ES-I3 (cell line): ENCODE measurements around the gene QSOX2.

Source experiments
- H3K36me3 ChIP-seq: 2 replicates; pipeline ENCODE4 v1.6.1; 2013; ENCODE audit warnings: mild to moderate bottlenecking, low read length, control low read depth, moderate library complexity; ENCODE audit not compliant: insufficient read depth
- H3K4me1 ChIP-seq: 2 replicates; pipeline ENCODE4 v1.6.1; 2013; ENCODE audit warnings: mild to moderate bottlenecking, control low read depth, low read length; ENCODE audit not compliant: insufficient read depth
- H3K9ac ChIP-seq: 2 replicates; pipeline ENCODE4 v1.6.1; 2013; ENCODE audit warnings: low read depth, mild to moderate bottlenecking, low read length, moderate library complexity
- H3K9me3 ChIP-seq: 2 replicates; pipeline ENCODE4 v1.6.1; 2013; ENCODE audit warnings: mild to moderate bottlenecking, low read length, moderate library complexity; ENCODE audit not compliant: control insufficient read depth, insufficient read depth

The QSOX2 gene

GRCh38 chr9:136245219-136246150 is at the start of gene QSOX2:
QSOX2 (minus strand) TSS chr9:136245812; CDS start chr9:136245803, 9 bp downstream.
- Histone ChIP-seq H3K36me3 (no peaks in the 10 kb centered on the region), H3K9ac (peak within 1 kb of the TSS; percentile 60), H3K4me1 (peaks cover 22% of the 10 kb centered on the region), H3K9me3 (no peaks in the 10 kb centered on the region)

GRCh38 chr9:136295055-136295454 is 49.4 kb upstream of the QSOX2 start:
- H3K9me3 ChIP-seq, result no peaks in the 10 kb centered on the region
- no peak overlapping the region for H3K9ac ChIP-seq
- no peaks in the 10 kb centered on the region for H3K36me3 ChIP-seq
- no peaks in the 10 kb centered on the region for H3K4me1 ChIP-seq

- no peak overlapping the region for H3K9ac ChIP-seq
- no peaks in the 10 kb centered on the region for H3K4me1 ChIP-seq
- no peaks in the 10 kb centered on the region for H3K9me3 ChIP-seq
- H3K36me3 ChIP-seq, result no peaks in the 10 kb centered on the region
Measured at GRCh38 chr9:136294437-136294836, 48.8 kb upstream of the QSOX2 start.

GRCh38 chr9:136293476-136294077 is 48.0 kb upstream of the QSOX2 start:
- H3K4me1 ChIP-seq, result no peaks in the 10 kb centered on the region
- H3K9me3 ChIP-seq, result no peaks in the 10 kb centered on the region
- no peaks in the 10 kb centered on the region for H3K36me3 ChIP-seq
- no peak overlapping the region for H3K9ac ChIP-seq

- no peaks in the 10 kb centered on the region for H3K36me3 ChIP-seq
- no peaks in the 10 kb centered on the region for H3K9me3 ChIP-seq
- no peak overlapping the region for H3K9ac ChIP-seq
- H3K4me1 ChIP-seq, result no peaks in the 10 kb centered on the region
Measured at GRCh38 chr9:136292591-136293448, 47.2 kb upstream of the QSOX2 start.

GRCh38 chr9:136292026-136292538 is 46.5 kb upstream of the QSOX2 start:
- Histone ChIP-seq H3K9me3 (no peaks in the 10 kb centered on the region), H3K9ac (no peak overlapping the region), H3K4me1 (no peaks in the 10 kb centered on the region), H3K36me3 (no peaks in the 10 kb centered on the region)

GRCh38 chr9:136291306-136292025 is 45.9 kb upstream of the QSOX2 start:
- Histone ChIP-seq H3K36me3 (no peaks in the 10 kb centered on the region), H3K9me3 (no peaks in the 10 kb centered on the region), H3K9ac (no peak overlapping the region), H3K4me1 (no peaks in the 10 kb centered on the region)

GRCh38 chr9:136290508-136291000 is 44.9 kb upstream of the QSOX2 start:
- no peaks in the 10 kb centered on the region for H3K36me3 ChIP-seq
- no peak overlapping the region for H3K9ac ChIP-seq
- H3K9me3 ChIP-seq, result no peaks in the 10 kb centered on the region
- no peaks in the 10 kb centered on the region for H3K4me1 ChIP-seq

GRCh38 chr9:136289651-136290507 is 44.3 kb upstream of the QSOX2 start:
- no peaks in the 10 kb centered on the region for H3K9me3 ChIP-seq
- H3K36me3 ChIP-seq, result no peaks in the 10 kb centered on the region
- no peak overlapping the region for H3K9ac ChIP-seq
- no peaks in the 10 kb centered on the region for H3K4me1 ChIP-seq

GRCh38 chr9:136287960-136288753 is 42.5 kb upstream of the QSOX2 start:
- H3K9ac ChIP-seq, result no peak overlapping the region
- no peaks in the 10 kb centered on the region; the same call in 1 of the 2 replicates for H3K4me1 ChIP-seq

GRCh38 chr9:136286987-136287379 is 41.4 kb upstream of the QSOX2 start:
- H3K36me3 ChIP-seq, result no peaks in the 10 kb centered on the region

More at GRCh38 chr9:136287960-136288753, 42.5 kb upstream of the QSOX2 start:
- no peaks in the 10 kb centered on the region for H3K36me3 ChIP-seq
- no peaks in the 10 kb centered on the region for H3K9me3 ChIP-seq

GRCh38 chr9:136286359-136286986 is 40.9 kb upstream of the QSOX2 start:
- H3K4me1 ChIP-seq, result no peaks in the 10 kb centered on the region; the same call in 1 of the 2 replicates
- no peaks in the 10 kb centered on the region for H3K36me3 ChIP-seq
- no peak overlapping the region for H3K9ac ChIP-seq
- H3K9me3 ChIP-seq, result no peaks in the 10 kb centered on the region

More at GRCh38 chr9:136286987-136287379, 41.4 kb upstream of the QSOX2 start:
- Histone ChIP-seq H3K9me3 (no peaks in the 10 kb centered on the region), H3K9ac (no peak overlapping the region), H3K4me1 (no peaks in the 10 kb centered on the region; the same call in 1 of the 2 replicates)
